ENCODE measurements around the gene TOMM70.

The TOMM70 gene

DNA sequence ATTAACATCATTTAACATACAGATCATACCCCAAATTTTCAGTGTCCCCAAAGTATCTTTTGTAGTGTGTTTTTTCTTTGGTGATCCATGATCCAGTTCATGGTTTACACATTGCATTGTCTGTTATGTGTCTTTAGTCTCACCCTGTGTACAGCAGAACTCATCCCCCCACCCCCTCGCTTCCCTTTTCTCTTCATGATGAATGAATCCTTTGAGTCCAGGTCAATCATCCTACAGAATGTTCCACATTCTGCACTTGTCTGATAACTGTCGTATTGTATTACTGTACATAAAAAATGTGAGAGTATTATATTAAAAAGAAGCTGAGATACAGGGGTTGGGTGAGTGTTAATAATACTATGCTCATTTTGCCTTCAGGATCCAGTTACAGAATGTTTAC is 80.9 kb downstream of the TOMM70 start:
- DNase-seq, result no peak

DNA sequence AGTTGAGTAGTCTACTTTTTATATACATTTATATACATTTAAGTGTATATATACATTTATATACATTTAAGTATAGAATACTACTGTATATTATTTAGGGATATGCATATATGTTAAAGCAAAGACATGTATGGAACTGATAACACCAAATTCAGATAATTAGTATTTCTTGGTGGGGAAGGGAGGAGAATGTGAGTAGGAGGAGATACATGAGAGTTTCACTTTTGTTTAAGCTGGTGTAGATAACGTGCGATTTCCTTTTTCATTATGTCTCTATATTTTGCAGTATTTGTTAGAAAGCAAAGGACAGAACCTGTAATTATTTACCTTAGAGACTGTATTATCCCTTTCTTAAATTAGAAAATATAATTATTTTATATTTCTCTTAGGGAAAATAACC is 83.0 kb downstream of the TOMM70 start:
- DNase-seq, result no peak

DNA sequence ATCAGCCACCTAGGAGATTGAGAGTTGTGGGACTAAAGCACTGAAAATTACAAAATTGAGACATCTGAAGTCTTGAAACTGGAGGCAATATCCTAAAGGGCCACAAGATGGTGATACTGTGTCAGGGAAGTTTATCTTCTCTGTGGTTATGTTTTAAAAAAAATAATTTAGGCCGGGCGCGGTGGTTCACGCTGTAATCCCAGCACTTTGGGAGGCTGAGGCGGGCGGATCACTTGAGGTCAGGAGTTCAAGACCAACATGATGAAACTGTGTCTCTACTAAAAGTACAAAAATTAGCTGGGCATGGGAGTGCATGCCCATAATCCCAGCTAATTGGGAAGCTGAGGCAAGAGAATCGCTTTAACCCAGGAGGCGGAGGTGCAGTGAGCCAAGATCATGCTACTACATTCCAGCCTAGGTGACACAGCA is 84.2 kb downstream of the TOMM70 start:
- no peak for DNase-seq

Data from activated CD4-positive, CD25-positive, alpha-beta regulatory T cell (primary cell).